Dendritic cell treated with granulocyte-macrophage colony-stimulating factor and Interleukin-4, amounts not matched to agents 40 ng/mL and 50 ng/mL, for 4 days (primary cell): ENCODE measurements around the gene CCDC39.
A peak's percentile ranks its signal among the peaks of the same experiment; 100 is the strongest.

ENCODE experiments used
- H3K27ac Mint-ChIP-seq: one replicate; pipeline ENCODE4 v1.8.0; 2022; ENCODE audit warnings: mild to moderate bottlenecking, mixed read lengths
- H3K27me3 Mint-ChIP-seq: one replicate; pipeline ENCODE4 v1.8.0; 2022; ENCODE audit warnings: mild to moderate bottlenecking, mixed read lengths
- H3K36me3 Mint-ChIP-seq: one replicate; pipeline ENCODE4 v1.8.0; 2022; ENCODE audit warnings: low read depth, mixed read lengths
- H3K4me1 Mint-ChIP-seq: one replicate; pipeline ENCODE4 v1.8.0; 2022; ENCODE audit warnings: low read depth, mixed read lengths
- H3K4me3 Mint-ChIP-seq: one replicate; pipeline ENCODE4 v1.8.0; 2022; ENCODE audit warnings: mild to moderate bottlenecking, moderate library complexity, mixed read lengths
- H3K9me3 Mint-ChIP-seq: one replicate; pipeline ENCODE4 v1.8.0; 2022; ENCODE audit warnings: mixed read lengths
- intact Hi-C: fragments of 100-400 bp; cut with micrococcal nuclease; formaldehyde crosslinking; loops from one replicate; pipeline ENCODE4 v1.15.0; 2022

CCDC39 gene

GRCh38 chr3:180679178-180680096, at the start of gene CCDC39:
CCDC39 (minus strand) TSS chr3:180679489; CDS start chr3:180679380, 109 bp downstream.
- Mint-ChIP-seq H3K36me3 (no peaks in the 10 kb centered on the region), H3K4me3 (peak within 1 kb of the TSS; percentile 70), H3K27ac (no peak within 1 kb of the TSS), H3K9me3 (no peaks in the 10 kb centered on the region), H3K4me1 (peaks cover 14% of the 10 kb centered on the region), H3K27me3 (peaks cover 43% of the 10 kb centered on the region)
- intact Hi-C loops, result no loop called here

- Mint-ChIP-seq H3K4me1 (no peaks in the 10 kb centered on the region), H3K27ac (no peak overlapping the region), H3K36me3 (no peaks in the 10 kb centered on the region), H3K27me3 (no peaks in the 10 kb centered on the region), H3K9me3 (peaks cover 7% of the 10 kb centered on the region), H3K4me3 (no peak overlapping the region)
- intact Hi-C loops, result no loop called here
Measured at GRCh38 chr3:180720012-180720411, 40.7 kb upstream of the CCDC39 start.

- intact Hi-C loops, result no loop called here
Measured at GRCh38 chr3:180707896-180708295, 28.6 kb upstream of the CCDC39 start.

GRCh38 chr3:180705619-180706018, 26.3 kb upstream of the CCDC39 start:
- Mint-ChIP-seq H3K4me1 (no peaks in the 10 kb centered on the region), H3K36me3 (no peaks in the 10 kb centered on the region), H3K27ac (no peak overlapping the region), H3K27me3 (no peaks in the 10 kb centered on the region), H3K4me3 (no peak overlapping the region), H3K9me3 (no peaks in the 10 kb centered on the region)
- intact Hi-C loops, result no loop called here

More at GRCh38 chr3:180707896-180708295, 28.6 kb upstream of the CCDC39 start:
- Mint-ChIP-seq H3K4me1 (no peaks in the 10 kb centered on the region), H3K27me3 (no peaks in the 10 kb centered on the region), H3K4me3 (no peak overlapping the region), H3K27ac (no peak overlapping the region), H3K9me3 (no peaks in the 10 kb centered on the region), H3K36me3 (no peaks in the 10 kb centered on the region)

GRCh38 chr3:180704532-180704931, 25.2 kb upstream of the CCDC39 start:
- Mint-ChIP-seq H3K27ac (no peak overlapping the region), H3K4me3 (no peak overlapping the region), H3K27me3 (no peaks in the 10 kb centered on the region), H3K36me3 (no peaks in the 10 kb centered on the region), H3K9me3 (no peaks in the 10 kb centered on the region), H3K4me1 (no peaks in the 10 kb centered on the region)
- intact Hi-C loops, result no loop called here

- Mint-ChIP-seq H3K27ac (no peak overlapping the region), H3K4me1 (no peaks in the 10 kb centered on the region), H3K4me3 (no peak overlapping the region), H3K9me3 (no peaks in the 10 kb centered on the region), H3K36me3 (no peaks in the 10 kb centered on the region), H3K27me3 (no peaks in the 10 kb centered on the region)
- intact Hi-C loops, result no loop called here
Measured at GRCh38 chr3:180700941-180701340, 21.7 kb upstream of the CCDC39 start.

- no peaks in the 10 kb centered on the region for H3K36me3 Mint-ChIP-seq
- no peak overlapping the region for H3K27ac Mint-ChIP-seq
- intact Hi-C loops, result no loop called here
- H3K9me3 Mint-ChIP-seq, result no peaks in the 10 kb centered on the region
- H3K4me1 Mint-ChIP-seq, result no peaks in the 10 kb centered on the region
- no peak overlapping the region for H3K4me3 Mint-ChIP-seq
- H3K27me3 Mint-ChIP-seq, result no peaks in the 10 kb centered on the region
Measured at GRCh38 chr3:180698760-180699270, 19.5 kb upstream of the CCDC39 start.

GRCh38 chr3:180694321-180694720, 15.0 kb upstream of the CCDC39 start:
- no peak overlapping the region for H3K27ac Mint-ChIP-seq
- H3K4me3 Mint-ChIP-seq, result no peak overlapping the region
- H3K27me3 Mint-ChIP-seq, result no peaks in the 10 kb centered on the region
- no peaks in the 10 kb centered on the region for H3K36me3 Mint-ChIP-seq
- intact Hi-C loops, result no loop called here
- H3K4me1 Mint-ChIP-seq, result no peaks in the 10 kb centered on the region
- no peaks in the 10 kb centered on the region for H3K9me3 Mint-ChIP-seq

GRCh38 chr3:180693656-180694055, 14.4 kb upstream of the CCDC39 start:
- intact Hi-C loops, result no loop called here
- Mint-ChIP-seq H3K4me1 (no peaks in the 10 kb centered on the region), H3K27me3 (no peaks in the 10 kb centered on the region), H3K27ac (no peak overlapping the region), H3K36me3 (no peaks in the 10 kb centered on the region), H3K4me3 (no peak overlapping the region), H3K9me3 (no peaks in the 10 kb centered on the region)

- Mint-ChIP-seq H3K4me1 (no peaks in the 10 kb centered on the region), H3K27ac (no peak overlapping the region), H3K36me3 (no peaks in the 10 kb centered on the region), H3K4me3 (no peak overlapping the region), H3K9me3 (no peaks in the 10 kb centered on the region), H3K27me3 (no peaks in the 10 kb centered on the region)
- intact Hi-C loops, result no loop called here
Measured at GRCh38 chr3:180690061-180690460, 10.8 kb upstream of the CCDC39 start.

GRCh38 chr3:180684807-180685206, 5.5 kb upstream of the CCDC39 start:
- H3K27me3 Mint-ChIP-seq, result peaks cover 20% of the 10 kb centered on the region
- no peaks in the 10 kb centered on the region for H3K36me3 Mint-ChIP-seq
- no peaks in the 10 kb centered on the region for H3K9me3 Mint-ChIP-seq
- intact Hi-C loops, result no loop called here
- no peak overlapping the region for H3K4me3 Mint-ChIP-seq
- no peak overlapping the region for H3K27ac Mint-ChIP-seq
- peaks cover 3% of the 10 kb centered on the region for H3K4me1 Mint-ChIP-seq

- no peak overlapping the region for H3K4me3 Mint-ChIP-seq
- peaks cover 30% of the 10 kb centered on the region for H3K27me3 Mint-ChIP-seq
- no peaks in the 10 kb centered on the region for H3K9me3 Mint-ChIP-seq
- H3K27ac Mint-ChIP-seq, result no peak overlapping the region
- no peaks in the 10 kb centered on the region for H3K36me3 Mint-ChIP-seq
- intact Hi-C loops, result no loop called here
- peaks cover 13% of the 10 kb centered on the region for H3K4me1 Mint-ChIP-seq
Measured at GRCh38 chr3:180683816-180684215, 4.5 kb upstream of the CCDC39 start.

GRCh38 chr3:180680097-180680430, 775 bp upstream of the CCDC39 start:
- Mint-ChIP-seq H3K9me3 (no peaks in the 10 kb centered on the region), H3K27me3 (peaks cover 44% of the 10 kb centered on the region)
- intact Hi-C loops, result no loop called here

GRCh38 chr3:180678231-180678630, 1.1 kb downstream of the CCDC39 start:
- Mint-ChIP-seq H3K27ac (no peak overlapping the region), H3K36me3 (no peaks in the 10 kb centered on the region), H3K9me3 (no peaks in the 10 kb centered on the region), H3K27me3 (peaks cover 39% of the 10 kb centered on the region), H3K4me3 (no peak overlapping the region), H3K4me1 (peaks cover 14% of the 10 kb centered on the region)
- intact Hi-C loops, result no loop called here

More at GRCh38 chr3:180680097-180680430, 775 bp upstream of the CCDC39 start:
- peak overlapping the region; percentile 70 for H3K4me3 Mint-ChIP-seq
- peaks cover 14% of the 10 kb centered on the region for H3K4me1 Mint-ChIP-seq
- no peaks in the 10 kb centered on the region for H3K36me3 Mint-ChIP-seq
- no peak overlapping the region for H3K27ac Mint-ChIP-seq
